ENCODE data around the gene TPD52L1.

- TF ChIP-seq CTCF (IDR thresholded peaks at IDR 0.05; ENCODE audit: poor library complexity) = no peak
- TF ChIP-seq EZH2phosphoT487 (IDR thresholded peaks at IDR 0.05; ENCODE audit: low read depth, severe bottlenecking, unreplicated experiment) = no peak
Measured at GRCh38 chr6:125182237-125183008, 28.9 kb downstream of the TPD52L1 start.

All from hepatocyte (in vitro differentiated cells).